ENCODE measurements around the gene PLXNA3.

- TF ChIP-seq SP1 (IDR thresholded peaks at IDR 0.05; ENCODE audit: low read depth) (no peak), TCF7L2 (IDR thresholded peaks at IDR 0.05; ENCODE audit: borderline replicate concordance, extremely low read depth, insufficient read depth, insufficient read length) (no peak), EZH2phosphoT487 (IDR thresholded peaks at IDR 0.05; ENCODE audit: borderline replicate concordance) (no peak), POLR2A (IDR thresholded peaks at IDR 0.05; ENCODE audit: borderline replicate concordance, extremely low read depth, insufficient read depth, insufficient read length) (no peak), EZH2 (IDR thresholded peaks at IDR 0.05) (no peak), ZNF274 (IDR thresholded peaks at IDR 0.05; ENCODE audit: low read depth, low read length) (no peak), RAD21 (IDR thresholded peaks at IDR 0.05; ENCODE audit: low read depth) (no peak), POLR2AphosphoS5 (IDR thresholded peaks at IDR 0.05; ENCODE audit: low read depth, low read length) (no peak; the same call in 1 of the 2 replicates), SRF (IDR thresholded peaks at IDR 0.05; ENCODE audit: low read depth) (no peak), ZFX (IDR thresholded peaks at IDR 0.05) (no peak), FOSL1 (IDR thresholded peaks at IDR 0.05; ENCODE audit: low read depth) (no peak)
- TF ChIP-seq, protein P1, sequence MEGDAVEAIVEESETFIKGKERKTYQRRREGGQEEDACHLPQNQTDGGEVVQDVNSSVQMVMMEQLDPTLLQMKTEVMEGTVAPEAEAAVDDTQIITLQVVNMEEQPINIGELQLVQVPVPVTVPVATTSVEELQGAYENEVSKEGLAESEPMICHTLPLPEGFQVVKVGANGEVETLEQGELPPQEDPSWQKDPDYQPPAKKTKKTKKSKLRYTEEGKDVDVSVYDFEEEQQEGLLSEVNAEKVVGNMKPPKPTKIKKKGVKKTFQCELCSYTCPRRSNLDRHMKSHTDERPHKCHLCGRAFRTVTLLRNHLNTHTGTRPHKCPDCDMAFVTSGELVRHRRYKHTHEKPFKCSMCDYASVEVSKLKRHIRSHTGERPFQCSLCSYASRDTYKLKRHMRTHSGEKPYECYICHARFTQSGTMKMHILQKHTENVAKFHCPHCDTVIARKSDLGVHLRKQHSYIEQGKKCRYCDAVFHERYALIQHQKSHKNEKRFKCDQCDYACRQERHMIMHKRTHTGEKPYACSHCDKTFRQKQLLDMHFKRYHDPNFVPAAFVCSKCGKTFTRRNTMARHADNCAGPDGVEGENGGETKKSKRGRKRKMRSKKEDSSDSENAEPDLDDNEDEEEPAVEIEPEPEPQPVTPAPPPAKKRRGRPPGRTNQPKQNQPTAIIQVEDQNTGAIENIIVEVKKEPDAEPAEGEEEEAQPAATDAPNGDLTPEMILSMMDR (IDR thresholded peaks at IDR 0.05 in 2 of 3, conservative IDR thresholded peaks at IDR 0.05 in 1 of 3; ENCODE audit: borderline replicate concordance in 1 of 3, insufficient read depth in 1 of 3, low read depth in 2 of 3, low read length in 2 of 3): no peak
- TF ChIP-seq, protein P2, sequence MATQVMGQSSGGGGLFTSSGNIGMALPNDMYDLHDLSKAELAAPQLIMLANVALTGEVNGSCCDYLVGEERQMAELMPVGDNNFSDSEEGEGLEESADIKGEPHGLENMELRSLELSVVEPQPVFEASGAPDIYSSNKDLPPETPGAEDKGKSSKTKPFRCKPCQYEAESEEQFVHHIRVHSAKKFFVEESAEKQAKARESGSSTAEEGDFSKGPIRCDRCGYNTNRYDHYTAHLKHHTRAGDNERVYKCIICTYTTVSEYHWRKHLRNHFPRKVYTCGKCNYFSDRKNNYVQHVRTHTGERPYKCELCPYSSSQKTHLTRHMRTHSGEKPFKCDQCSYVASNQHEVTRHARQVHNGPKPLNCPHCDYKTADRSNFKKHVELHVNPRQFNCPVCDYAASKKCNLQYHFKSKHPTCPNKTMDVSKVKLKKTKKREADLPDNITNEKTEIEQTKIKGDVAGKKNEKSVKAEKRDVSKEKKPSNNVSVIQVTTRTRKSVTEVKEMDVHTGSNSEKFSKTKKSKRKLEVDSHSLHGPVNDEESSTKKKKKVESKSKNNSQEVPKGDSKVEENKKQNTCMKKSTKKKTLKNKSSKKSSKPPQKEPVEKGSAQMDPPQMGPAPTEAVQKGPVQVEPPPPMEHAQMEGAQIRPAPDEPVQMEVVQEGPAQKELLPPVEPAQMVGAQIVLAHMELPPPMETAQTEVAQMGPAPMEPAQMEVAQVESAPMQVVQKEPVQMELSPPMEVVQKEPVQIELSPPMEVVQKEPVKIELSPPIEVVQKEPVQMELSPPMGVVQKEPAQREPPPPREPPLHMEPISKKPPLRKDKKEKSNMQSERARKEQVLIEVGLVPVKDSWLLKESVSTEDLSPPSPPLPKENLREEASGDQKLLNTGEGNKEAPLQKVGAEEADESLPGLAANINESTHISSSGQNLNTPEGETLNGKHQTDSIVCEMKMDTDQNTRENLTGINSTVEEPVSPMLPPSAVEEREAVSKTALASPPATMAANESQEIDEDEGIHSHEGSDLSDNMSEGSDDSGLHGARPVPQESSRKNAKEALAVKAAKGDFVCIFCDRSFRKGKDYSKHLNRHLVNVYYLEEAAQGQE (IDR thresholded peaks at IDR 0.05; ENCODE audit: low read depth): no peak
Measured at GRCh38 chrX:154408659-154409221, 49.3 kb upstream of the PLXNA3 start.
